H1 (cell line): ENCODE data around the gene NUFIP2. TPM values are rescaled to one million over a fixed set of nuclear protein-coding genes. Genes with fewer than 3 reads are reported as not detected.

Experiments used
- ATF2 ChIP-seq: IDR thresholded peaks from 2 replicates; pipeline ENCODE4 v1.6.1; 2012; ENCODE audit warnings: low read length, inconsistent platforms
- E2F6 ChIP-seq: IDR thresholded peaks from 2 replicates; pipeline ENCODE4 v1.6.1; 2012; ENCODE audit warnings: inconsistent platforms
- EGR1 ChIP-seq: IDR thresholded peaks from 2 replicates; pipeline ENCODE4 v1.6.1; 2011; ENCODE audit warnings: low read depth, low read length, borderline replicate concordance
- KDM1A ChIP-seq: fragments of 200-600, 300-600 bp; sonication (generic); IDR thresholded peaks from 2 replicates; pipeline ENCODE4 v1.7.1; 2016; ENCODE audit warnings: mild to moderate bottlenecking, low read length, borderline replicate concordance
- KDM5A ChIP-seq: fragments of 200-600 bp; IDR thresholded peaks from 2 replicates; pipeline ENCODE4 v1.7.1; 2012; ENCODE audit warnings: mild to moderate bottlenecking, low read length, inconsistent platforms, mixed read lengths
- SIX5 ChIP-seq: IDR thresholded peaks from 2 replicates; pipeline ENCODE4 v1.6.1; 2011; ENCODE audit warnings: mild to moderate bottlenecking, low read depth, low read length
- TAF1 ChIP-seq: IDR thresholded peaks from 2 replicates; pipeline ENCODE4 v1.6.1; 2011; ENCODE audit warnings: mild to moderate bottlenecking, low read depth, low read length
- polyA plus RNA-seq, 7 experiments: library from polyadenylated mRNA; depleted of rRNA in 3 of 7; stranded (reverse) in 5 of 7; unstranded in 2 of 7; fragments of >200 nt in 5 of 7; fragments of 200-250 nt in 2 of 7; gene quantifications; 1 replicate in 5 of 7; 2 replicates in 1 of 7; 4 replicates in 1 of 7; pipeline versions ENCODE4 v1.2.1 to v1.2.3, GENCODE V29; 2011 to 2013; ENCODE audit warnings: missing spikeins in 2 of 7, mixed read lengths in 2 of 7
- total RNA-seq: library from RNA; stranded (reverse); fragmentation: NEBNext Ultra II Directional; extraction: Animal tissue kit (Norgen Biotek cat#: 25700); gene quantifications from 2 replicates; pipeline ENCODE4 v1.2.1, GENCODE V29; 2021

The NUFIP2 gene
- total and polyA plus RNA-seq, 2 of the 8 experiments (the other 6 are each of a cell fraction or from before 2014, with no cell fraction given): 65.9 to 118 TPM

- TF ChIP-seq EGR1 (no peak), E2F6 (no peak), SIX5 (no peak), KDM1A (no peak), KDM5A (no peak), TAF1 (no peak), ATF2 (no peak)
Measured at GRCh38 chr17:29215174-29215573, 78.8 kb downstream of the NUFIP2 start (continued).
